HL-60/S4 treated with retinoic acid at 250 ng/mL for 4 days and 3 days (cell line): ENCODE results near the gene TCIRG1.

ENCODE experiments used
- in situ Hi-C: fragments of 300-500 bp; cut with MboI; formaldehyde crosslinking; loops from 2 replicates; pipeline ENCODE4 v1.7.0; 2022; ENCODE audit warnings: low sequenced_read_pairs

Gene TCIRG1

DNA sequence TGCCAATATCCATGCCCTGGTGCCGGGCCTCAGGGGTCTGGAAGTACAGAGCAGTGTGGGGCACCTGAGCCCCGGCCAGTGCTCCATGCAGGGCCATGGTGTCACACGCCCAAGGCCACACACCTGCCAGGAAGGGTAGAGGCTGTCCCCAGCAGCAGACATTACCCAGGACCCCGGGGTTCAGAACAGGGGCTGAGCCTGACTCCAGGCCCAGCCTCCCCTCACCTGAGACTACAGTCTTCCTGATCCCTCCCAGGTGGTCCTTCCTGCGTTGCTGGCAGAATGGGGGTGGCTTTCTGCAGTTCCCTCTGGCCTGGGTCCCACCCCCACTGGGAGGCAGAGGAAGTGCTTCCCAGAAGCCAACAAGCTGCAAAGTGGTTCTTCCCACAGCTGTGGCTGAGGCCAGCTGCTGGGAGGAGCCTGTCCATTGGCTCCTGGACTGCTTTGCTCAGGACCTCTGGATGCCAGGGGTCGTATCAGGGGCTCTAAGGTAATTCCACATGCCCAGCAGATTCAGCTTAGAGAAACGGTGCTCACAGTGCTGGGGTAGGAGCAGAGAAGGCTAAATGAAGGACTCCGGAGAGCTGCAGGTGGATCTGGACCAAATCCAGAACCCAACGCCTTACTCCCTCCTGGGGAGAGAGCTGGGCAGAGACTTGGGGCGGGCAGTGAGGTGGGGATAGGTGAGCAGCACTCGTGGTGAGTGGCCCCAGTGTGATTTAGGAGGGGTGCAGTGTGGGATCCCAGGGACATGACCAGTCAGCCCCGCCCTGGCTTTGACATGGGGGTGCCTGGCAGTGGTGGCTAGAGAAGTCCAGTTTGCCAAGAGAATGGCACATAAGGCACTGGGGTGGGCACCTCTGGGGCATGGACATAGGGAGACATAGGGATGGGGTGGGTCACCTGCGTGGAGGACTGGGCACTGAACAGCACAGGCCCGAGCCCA is 12.6 kb downstream of the TCIRG1 start:
- in situ Hi-C loops = no loop called here

DNA sequence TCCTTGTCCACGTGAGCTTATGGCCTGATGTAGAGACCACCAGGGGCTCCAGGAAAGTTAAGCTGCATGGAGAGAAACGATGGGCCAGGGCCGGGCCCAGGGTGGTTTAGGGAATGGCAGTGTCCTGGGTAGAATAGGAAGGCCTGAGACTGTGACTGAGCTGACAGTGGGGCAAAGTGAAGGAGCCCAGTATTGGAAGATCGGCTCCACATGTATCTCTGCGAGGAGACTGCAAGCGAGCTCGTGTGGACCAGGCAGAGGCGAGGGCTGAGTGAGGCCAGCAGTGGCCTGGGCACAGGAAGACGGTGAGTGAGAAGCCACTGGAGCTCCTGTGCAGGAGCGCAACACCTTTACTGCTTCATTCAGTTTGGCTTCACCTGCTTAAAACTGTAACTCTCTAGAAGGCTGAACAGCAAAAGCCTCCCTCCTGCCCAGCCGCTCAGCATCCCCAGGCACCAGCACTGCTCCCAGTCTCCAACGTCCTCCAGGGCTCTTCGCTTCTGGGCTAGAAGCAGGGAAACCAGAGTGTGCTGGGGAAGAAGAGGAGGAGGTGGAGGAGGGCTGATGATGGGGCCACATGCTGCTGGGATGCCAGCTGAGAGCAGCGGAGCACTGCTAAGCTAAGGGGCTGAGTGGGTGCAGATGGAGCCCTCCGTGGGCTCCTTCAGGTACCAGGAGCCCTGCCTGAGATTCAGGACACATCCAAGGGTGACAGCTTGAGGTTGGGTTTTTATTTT is 13.5 kb downstream of the TCIRG1 start:
- in situ Hi-C loops = no loop called here

DNA sequence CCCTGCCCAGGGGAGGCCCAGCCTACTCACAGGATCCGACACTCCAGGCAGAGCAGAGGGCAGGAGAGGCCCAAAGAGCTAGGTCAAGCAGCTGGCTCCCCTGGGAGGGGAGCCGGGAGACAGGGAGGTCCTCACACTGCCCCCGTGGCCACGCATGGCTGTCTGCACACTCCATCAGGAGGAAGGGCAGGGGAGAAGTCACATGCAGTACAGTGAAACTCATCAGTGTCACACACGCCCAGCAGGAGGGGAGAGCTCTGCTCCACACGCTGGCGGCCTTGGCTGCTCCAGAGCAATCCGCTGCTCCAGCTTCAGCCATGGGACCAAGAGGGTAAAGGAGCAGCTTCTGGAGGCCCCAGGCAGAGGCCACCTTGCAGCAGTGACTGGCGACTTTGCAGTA is 14.3 kb downstream of the TCIRG1 start:
- in situ Hi-C loops = no loop called here

DNA sequence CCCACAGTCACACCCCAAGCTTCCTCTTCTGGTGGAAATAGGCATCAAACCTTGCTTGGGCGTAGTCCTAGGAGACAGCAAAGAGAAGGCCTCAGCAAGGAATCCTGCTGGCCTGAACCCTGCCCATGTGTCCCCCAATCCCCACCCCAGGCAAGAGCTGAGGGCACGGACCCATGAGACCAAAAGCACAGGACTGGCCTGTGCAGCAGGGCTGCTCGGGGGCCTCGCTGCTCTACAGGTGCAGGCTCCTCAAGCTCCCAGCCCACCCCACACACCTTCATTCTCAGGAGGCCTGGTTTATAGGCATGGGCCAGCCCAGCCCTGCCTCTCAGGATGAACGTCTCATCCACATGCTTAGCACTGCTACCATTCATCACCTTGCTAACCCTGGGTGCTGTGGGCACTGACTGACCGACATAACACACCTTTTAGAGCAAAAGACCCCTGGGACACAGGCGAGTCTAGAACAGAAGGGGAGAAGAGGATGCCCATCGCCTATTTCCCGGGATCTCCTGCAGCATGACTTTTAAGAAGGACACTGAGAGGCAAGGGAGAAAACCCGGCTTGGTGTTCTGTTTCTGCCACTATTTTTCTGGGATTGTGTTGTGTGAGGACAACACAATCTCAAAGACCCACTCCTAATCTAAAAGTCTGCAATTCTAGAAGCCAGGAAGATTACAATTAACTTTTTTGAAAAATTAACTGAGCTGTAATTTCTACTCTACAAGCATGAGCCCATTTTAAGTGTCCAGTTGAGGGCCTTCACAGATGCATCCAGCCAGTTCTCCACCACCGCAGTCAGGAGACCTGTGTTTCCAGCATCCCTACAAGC is 15.4 kb downstream of the TCIRG1 start:
- in situ Hi-C loops = no loop called here

DNA sequence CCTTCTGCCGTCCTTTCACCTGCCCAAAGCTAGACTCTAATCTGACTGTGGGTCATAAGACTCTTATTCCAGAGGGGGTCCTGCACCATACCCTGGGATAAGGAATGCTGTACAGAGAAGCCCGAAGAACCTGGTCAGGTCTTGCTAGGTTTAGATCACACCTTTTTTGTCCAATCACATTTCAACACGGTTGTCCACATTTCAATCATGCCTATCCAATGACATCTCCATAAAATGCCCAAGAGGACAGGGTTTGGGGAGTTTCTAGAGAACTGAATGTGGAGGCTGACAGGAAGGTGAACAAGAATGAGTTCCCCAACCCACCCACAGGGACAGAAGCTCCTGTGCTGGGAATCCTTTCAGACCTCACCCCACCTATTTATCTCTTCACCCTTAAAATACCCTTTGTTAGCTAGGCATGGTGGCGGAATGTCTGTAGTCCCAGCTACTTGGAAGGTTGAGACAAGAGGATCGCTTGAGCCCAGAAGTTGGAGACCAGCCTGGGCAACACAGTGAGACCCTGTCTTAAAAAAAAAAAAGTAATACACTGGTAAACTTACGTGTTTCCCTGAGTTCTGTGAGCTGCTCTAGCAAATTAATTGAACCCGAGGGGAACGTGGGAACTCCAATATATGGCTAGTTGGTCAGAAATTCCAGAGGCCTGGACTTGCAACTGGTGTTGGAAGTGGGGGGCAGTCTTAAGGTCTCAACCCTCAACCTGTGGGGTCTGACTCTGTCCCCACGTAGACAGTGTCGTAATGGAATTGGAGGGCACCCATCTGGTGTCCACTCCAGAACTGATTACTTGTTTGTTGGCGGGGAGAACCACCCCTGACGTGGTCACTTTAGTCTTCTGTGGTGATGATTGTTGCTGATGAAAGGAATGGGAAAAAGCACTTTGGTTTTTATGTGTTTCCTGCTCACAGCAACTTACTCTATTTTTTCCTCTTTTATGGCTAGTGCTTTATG is 17.8 kb downstream of the TCIRG1 start:
- in situ Hi-C loops = no loop called here

DNA sequence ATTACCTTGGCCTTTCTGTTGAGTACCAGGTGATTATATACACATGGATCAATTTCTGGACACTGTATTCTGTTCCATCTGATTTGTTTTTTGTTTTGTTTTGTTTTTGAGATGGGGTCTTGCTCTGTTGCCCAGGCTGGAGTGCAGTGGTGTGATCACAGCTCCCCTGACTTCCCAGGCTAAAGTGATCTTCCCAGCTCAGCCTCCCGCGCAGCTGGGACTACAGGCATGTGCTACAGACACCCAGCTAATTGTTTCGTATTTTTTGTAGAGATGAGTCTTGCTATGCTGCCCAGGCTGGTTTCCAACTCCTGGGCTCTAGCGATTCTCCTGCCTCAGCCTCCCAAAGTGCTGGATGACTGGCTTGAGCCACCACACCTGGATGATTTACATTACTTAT is 19.0 kb downstream of the TCIRG1 start:
- in situ Hi-C loops = no loop called here

DNA sequence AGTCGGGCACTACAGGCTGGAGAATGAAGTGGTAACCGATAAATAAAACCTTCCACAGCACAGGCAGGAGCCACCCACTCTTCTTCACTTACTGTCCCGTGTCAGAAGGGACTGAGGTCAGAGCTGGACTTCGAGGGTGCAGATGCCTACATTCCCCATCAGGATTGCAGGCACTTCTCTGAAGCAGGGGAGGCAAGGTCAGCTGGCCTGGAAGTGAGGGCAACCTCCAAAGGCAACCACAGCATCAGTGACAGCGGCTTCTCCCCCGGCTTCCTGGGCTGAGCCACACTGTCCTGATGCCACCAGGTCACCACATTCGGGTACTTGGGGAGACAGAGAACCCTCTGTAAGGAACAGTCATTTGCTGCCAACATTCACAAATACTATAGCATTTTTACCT is 22.7 kb downstream of the TCIRG1 start:
- in situ Hi-C loops = no loop called here

DNA sequence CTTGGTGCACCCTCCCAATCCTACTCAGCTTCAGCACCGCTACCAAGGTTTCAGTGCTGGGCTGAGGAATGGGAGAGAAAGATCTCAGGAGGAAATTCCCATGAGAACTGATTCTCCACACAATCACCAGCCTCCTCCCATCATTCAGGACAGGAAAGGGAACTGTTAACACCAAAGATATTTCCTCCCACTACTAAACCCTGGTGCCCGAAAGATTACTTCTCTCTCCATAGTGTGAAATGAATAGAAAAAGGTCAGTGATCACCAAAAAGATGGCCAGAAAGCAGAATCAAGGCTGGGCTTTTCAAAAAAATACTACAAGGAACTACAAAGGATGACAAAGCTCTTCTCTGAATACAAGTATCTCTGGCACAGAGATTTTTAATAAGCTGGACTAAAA is 26.1 kb downstream of the TCIRG1 start:
- in situ Hi-C loops = no loop called here

DNA sequence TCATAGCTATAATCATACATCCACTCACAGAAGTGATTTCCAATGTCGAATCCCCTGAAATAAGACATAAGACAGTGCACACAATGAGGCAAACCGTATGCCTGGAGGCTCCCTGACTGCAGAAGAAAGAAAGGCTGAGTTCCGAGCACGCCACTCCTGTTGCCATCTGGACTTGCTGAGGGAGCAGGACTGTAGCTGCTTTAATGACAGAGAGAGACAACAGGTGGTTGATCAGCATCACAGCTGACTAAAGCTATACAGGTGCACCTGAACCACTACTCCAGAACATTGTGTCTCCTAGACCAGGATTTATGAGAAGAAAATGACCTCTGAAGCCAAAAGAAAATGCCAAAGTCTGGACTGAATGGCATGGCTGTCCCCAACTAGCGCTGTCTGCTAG is 27.0 kb downstream of the TCIRG1 start:
- in situ Hi-C loops = no loop called here

DNA sequence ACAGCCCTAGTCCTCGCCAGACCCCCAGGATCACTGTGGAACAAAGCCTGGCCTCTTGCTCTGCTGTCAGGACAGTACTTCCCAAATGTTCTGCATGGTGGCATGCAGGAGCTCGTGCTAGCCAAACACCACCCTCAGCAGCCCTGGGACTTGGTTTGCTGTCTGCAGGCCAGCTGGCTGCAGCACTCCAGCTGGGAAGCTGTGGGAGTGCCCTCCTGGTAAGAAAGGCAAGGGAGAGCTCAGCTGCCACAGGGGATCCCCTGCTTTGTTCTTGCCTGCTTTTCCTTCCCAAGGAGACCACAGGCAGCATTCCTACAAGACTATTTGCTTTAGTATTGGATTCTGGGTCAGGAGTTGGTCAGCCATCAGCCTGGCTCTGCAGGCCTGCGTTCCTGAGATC is 27.9 kb downstream of the TCIRG1 start:
- in situ Hi-C loops = no loop called here

DNA sequence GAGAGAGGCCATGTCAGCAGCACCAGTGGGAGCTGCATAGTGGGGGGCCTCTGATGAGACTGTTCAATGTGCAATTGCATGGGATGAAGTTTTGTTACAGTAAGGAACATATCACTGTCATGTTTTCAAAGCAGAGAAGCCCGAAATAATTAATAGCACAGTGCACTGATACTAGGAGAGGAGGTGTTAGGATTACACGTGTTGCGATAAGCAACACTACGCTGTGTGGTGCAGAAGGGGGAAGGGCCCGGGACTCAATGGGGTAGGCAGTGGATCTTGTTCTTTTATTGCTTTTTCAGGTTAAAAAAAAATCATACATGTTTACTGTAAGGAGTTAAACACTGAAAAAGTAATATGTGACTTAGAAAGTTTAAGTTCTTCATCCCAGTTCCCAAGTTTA is 29.2 kb downstream of the TCIRG1 start:
- in situ Hi-C loops = no loop called here

DNA sequence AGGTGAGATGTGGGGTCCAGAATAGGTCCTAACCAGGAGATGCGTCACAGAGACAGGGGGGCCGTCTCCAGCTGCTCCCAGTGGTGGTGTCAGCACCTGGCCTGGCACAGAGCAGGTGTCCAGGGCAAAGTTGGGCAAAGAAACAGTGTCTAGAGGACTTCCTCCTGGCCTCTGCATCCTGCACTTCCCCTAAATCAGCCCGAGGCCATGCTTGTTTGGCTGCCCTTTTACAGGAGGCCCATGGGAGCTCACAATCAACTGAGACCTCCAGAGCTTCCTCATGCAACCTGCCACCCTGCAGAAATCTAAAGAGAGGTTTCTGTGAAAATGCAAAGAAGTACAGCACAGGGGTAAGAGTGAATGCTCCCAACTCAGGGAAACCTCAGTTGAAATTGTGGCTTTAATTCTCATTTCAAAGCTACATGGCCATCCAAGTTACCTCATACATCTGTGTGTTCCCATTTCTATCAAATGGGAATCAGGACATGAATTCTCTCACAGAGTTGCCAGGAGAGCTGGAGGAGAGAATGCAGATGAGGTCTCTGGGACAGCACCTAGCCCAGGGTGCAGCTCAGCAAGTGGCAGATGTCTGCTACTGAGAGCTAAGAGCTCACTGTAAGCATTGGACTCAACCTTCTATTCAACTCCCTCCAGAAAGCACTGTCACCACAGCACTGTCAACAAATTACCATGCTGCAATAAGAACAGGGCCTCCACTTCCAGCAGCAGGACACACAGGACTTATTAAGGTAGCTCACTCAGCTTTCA is 32.6 kb downstream of the TCIRG1 start:
- in situ Hi-C loops = no loop called here

DNA sequence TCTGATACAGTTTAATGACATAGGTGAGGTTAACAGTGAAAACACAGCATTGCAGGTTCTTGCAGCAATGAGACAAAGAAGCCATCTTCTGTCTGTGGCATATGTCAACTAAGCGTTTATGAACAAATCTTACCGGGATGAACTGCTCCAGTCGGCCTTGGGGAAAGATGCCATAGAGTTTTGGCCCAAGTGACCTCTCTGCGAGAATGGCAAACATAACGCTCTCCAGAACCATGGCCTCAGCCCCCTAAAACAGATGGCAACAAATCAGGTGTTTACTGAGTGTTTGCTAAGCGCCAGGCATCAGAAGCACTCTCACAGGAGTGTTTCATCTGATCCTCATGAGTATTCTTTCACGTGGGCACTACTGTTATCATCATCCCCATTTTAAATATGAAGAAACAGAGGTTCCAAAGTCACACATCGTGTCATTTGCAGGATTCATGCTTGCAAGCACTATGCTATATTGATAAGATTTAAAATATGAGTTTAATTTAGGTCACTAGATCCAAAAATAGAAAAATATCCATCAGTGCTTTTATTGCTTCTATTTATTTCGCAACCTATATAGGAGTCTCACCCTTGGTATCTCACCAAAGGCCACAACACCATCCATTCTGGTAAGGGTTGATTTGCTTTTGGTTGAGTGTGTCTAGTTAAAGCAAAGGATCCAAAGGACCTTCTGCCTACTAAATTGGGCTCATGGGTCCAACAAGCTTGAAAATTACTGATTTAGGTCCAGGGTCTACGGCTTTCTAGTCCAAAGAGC is 35.9 kb downstream of the TCIRG1 start:
- in situ Hi-C loops = no loop called here

DNA sequence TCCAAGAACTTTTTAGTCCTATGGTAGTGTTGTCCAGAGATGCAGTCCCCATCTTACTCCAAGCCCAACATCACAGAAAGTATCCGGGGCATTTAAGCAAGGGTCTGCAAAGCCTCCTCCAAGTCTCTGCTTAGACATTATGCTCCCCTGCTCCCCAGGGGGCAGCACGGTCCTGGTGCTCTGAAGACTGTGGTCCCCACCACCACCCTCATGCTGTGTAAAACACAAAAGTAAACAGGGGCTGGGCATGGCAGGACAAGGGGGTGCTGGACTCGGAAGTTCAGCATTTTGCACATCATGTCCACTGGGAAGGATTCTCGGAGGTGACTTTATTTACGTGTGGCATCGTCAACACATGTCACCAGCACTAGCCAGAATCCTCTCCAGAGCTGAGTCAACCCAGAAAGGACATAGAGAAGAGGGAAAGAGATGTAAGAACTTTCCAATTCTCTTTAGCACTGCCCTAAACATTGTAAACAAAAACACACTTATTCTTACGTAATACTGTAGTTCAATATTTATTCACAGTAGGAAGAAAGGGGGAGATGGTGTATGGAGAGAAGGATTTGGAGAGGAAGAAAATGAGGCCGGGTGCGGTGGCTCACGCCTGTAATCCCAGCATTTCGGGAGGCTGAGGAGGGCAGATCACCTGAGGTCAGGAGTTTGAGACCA is 37.7 kb downstream of the TCIRG1 start:
- in situ Hi-C loops = no loop called here

DNA sequence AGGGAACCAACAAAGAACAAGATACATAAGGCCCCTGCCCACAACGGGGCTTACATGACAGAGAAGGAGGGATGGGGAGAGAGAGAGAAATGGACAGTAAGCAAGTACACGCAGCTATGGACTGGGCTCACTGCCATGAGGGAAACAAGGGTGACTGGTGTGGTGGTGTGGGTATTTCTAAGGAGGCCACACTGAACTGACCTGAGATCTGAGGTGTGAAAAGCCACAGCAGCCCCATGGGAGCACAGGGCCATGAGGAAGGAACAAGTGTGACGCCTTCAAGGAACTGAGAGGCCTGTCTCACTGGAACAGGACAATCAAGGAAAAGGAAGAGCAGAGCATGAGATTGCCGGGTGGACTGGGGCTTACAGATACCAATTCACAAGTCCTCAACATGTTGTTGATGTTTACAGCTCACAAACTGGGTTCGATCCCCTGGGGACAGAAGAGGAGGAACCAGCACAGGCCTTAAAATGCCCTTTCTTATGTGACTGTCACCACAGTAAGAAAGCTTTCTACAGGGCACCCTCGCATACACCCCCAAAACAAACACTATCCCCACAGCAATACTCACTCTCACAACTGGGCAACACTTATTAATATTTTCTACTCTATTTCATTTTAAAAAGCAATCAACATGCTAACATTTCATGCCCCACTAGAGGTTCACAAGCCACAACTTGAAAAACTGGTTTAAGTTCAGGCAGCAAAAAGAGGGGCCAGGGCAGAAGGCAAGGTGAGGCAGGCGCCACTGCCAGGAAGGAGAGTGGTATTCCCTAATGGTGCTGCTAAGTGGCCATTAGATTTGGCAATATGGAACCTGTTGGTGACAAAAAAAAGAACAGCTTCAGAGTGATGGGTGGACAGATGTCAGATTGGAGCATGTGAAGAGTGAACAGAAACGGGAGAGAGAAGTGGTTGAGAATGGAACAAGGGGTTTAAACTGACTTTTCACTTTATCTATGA is 39.1 kb downstream of the TCIRG1 start:
- in situ Hi-C loops = no loop called here

DNA sequence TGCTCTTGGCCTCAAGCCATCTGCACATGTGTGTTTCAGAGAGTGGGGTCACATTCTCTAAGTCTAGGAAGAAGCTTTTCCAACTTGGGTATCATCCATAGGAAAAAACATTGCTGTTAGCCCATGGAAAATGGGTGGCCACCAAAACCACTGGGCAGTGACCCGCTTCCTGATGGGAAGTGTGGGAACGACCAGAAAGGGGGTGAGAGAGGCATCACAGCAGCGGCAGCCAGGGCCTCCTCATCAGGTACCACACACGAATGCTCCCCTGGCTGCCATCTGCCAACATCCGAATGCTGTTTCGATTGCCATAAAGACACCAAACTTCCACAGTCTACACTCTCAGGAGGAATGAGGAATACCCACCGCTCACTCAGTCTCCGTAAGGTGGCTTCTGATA is 42.0 kb downstream of the TCIRG1 start:
- in situ Hi-C loops = no loop called here

DNA sequence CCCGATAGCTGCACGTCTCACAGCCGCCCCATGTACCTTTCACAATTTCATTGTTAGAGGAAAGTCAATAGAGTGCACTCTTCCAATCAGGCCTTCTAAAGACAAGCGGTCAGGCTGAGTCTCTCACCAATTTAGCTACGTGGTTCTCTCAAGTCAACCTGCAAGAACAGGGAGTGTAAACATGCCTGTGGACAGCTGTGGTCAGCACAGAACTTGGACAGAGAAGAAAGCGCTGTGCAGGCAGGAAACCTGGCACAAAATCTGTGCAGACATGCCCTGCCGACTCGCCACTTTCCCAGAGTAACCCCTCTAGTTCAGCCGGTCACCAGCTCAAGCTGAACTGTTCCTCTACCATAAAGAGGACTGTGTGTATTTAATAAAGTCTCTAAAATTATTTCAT is 42.9 kb downstream of the TCIRG1 start:
- in situ Hi-C loops = no loop called here
